Measurements from ENCODE around the gene ATP4B.

The ATP4B gene

GRCh38 chr13:113607889-113608635 lies 49.9 kb downstream of the ATP4B start:
- DNase-seq (ENCODE audit: low read depth), result no peak

- DNase-seq (ENCODE audit: low read depth), result no peak
Observed at GRCh38 chr13:113607056-113607888, 50.7 kb downstream of the ATP4B start.

- no peak for DNase-seq (ENCODE audit: low read depth)
Observed at GRCh38 chr13:113605866-113606438, 52.0 kb downstream of the ATP4B start.

- no peak for DNase-seq (ENCODE audit: low read depth)
Observed at GRCh38 chr13:113605461-113605860, 52.5 kb downstream of the ATP4B start.

- no peak for DNase-seq (ENCODE audit: low read depth)
Observed at GRCh38 chr13:113604186-113604585, 53.8 kb downstream of the ATP4B start.

GRCh38 chr13:113603116-113603710 lies 54.8 kb downstream of the ATP4B start:
- no peak for DNase-seq (ENCODE audit: low read depth)

- no peak for DNase-seq (ENCODE audit: low read depth)
Observed at GRCh38 chr13:113602291-113602988, 55.6 kb downstream of the ATP4B start.

GRCh38 chr13:113601166-113602070 lies 56.6 kb downstream of the ATP4B start:
- no peak for DNase-seq (ENCODE audit: low read depth)

- DNase-seq (ENCODE audit: low read depth), result no peak
Observed at GRCh38 chr13:113599391-113599790, 58.6 kb downstream of the ATP4B start.

Measured in EH (cell line).